WTC11 (cell line): ENCODE data around the gene OTOGL. TPM values are rescaled to one million over a fixed set of nuclear protein-coding genes. Genes with fewer than 3 reads are reported as not detected.

Experiments
- ATAC-seq: fragments of 200-7000 bp; cut with Tn5 transposase; 2 replicates; pipeline ENCODE4 v1.10.0; 2021; ENCODE audit warnings: mild to moderate bottlenecking, moderate library complexity
- CTCF ChIA-PET: fragments of 300-600 bp; sonication (Branson Sonifier 250); formaldehyde crosslinking; loops from one replicate; lab custom pipeline; 2021; ENCODE audit warnings: antibody characterized with exemption; lab: Charles Lee
- POLR2A ChIA-PET: fragments of 350-600 bp; sonication (Branson Sonifier 250); formaldehyde crosslinking; loops from one replicate; lab custom pipeline; 2021; ENCODE audit warnings: antibody characterized with exemption; lab: Charles Lee
- DNase-seq: peaks from one replicate; pipeline ENCODE4 v3.0.0; 2021; ENCODE audit warnings: low spot score
- H3K27ac Mint-ChIP-seq: 2 replicates; pipeline ENCODE4 v1.8.0; 2021; ENCODE audit warnings: mixed read lengths
- H3K27me3 Mint-ChIP-seq: 2 replicates; pipeline ENCODE4 v1.8.0; 2021; ENCODE audit warnings: low read depth, mild to moderate bottlenecking, moderate library complexity, mixed read lengths
- H3K36me3 Mint-ChIP-seq: 2 replicates; pipeline ENCODE4 v1.8.0; 2021; ENCODE audit warnings: mixed read lengths
- H3K4me1 Mint-ChIP-seq: 2 replicates; pipeline ENCODE4 v1.8.0; 2022; ENCODE audit warnings: mixed read lengths
- H3K4me3 Mint-ChIP-seq: 2 replicates; pipeline ENCODE4 v1.8.0; 2021; ENCODE audit warnings: mild to moderate bottlenecking, moderate library complexity, mixed read lengths
- H3K9me3 Mint-ChIP-seq: 2 replicates; pipeline ENCODE4 v1.8.0; 2021; ENCODE audit warnings: mixed read lengths
- CBFB ChIP-seq: sonication (generic); formaldehyde crosslinking; IDR thresholded peaks from 2 replicates; pipeline ENCODE4 v1.8.1; 2022; ENCODE audit warnings: mild to moderate bottlenecking, low read depth, missing genetic modification reagents
- CREB1 ChIP-seq: sonication (generic); formaldehyde crosslinking; IDR thresholded peaks from 2 replicates; pipeline ENCODE4 v1.8.0; 2023; ENCODE audit warnings: mild to moderate bottlenecking, missing genetic modification reagents
- EMX1 ChIP-seq: fragments of 250-450 bp; sonication (Bioruptor Pico); IDR thresholded peaks from 2 replicates; pipeline ENCODE4 v1.8.0; 2021; ENCODE audit warnings: mild to moderate bottlenecking
- FOXK1 ChIP-seq: sonication (generic); formaldehyde crosslinking; IDR thresholded peaks from 2 replicates; pipeline ENCODE4 v1.8.0; 2022; ENCODE audit warnings: mild to moderate bottlenecking, moderate library complexity, missing genetic modification reagents
- GRHL2 ChIP-seq: fragments of 250-450 bp; sonication (Bioruptor Pico); IDR thresholded peaks from 2 replicates; pipeline ENCODE4 v1.8.0; 2022; ENCODE audit warnings: mild to moderate bottlenecking, moderate library complexity; ENCODE audit not compliant: insufficient replicate concordance, severe bottlenecking
- HMGA2 ChIP-seq: fragments of 250-450 bp; sonication (Bioruptor Pico); IDR thresholded peaks from 2 replicates; pipeline ENCODE4 v1.4.0; 2021; ENCODE audit warnings: mild to moderate bottlenecking, moderate library complexity
- JAZF1 ChIP-seq: fragments of 250-450 bp; sonication (Bioruptor Pico); IDR thresholded peaks from 2 replicates; pipeline ENCODE4 v1.9.0; 2021; ENCODE audit warnings: moderate library complexity, mild to moderate bottlenecking, inconsistent platforms
- KAT7 ChIP-seq: sonication (generic); formaldehyde crosslinking; IDR thresholded peaks from 2 replicates; pipeline ENCODE4 v1.8.1; 2023; ENCODE audit warnings: missing genetic modification reagents, mild to moderate bottlenecking, borderline replicate concordance
- MYBL2 ChIP-seq: sonication (generic); formaldehyde crosslinking; IDR thresholded peaks from 2 replicates; pipeline ENCODE4 v1.8.1; 2023; ENCODE audit warnings: mild to moderate bottlenecking, moderate library complexity, missing genetic modification reagents
- NFATC4 ChIP-seq: fragments of 250-450 bp; sonication (Bioruptor Pico); IDR thresholded peaks from 2 replicates; pipeline ENCODE4 v1.9.0; 2021; ENCODE audit warnings: mild to moderate bottlenecking
- NR3C1 ChIP-seq: sonication (generic); formaldehyde crosslinking; conservative IDR thresholded peaks from 2 replicates; pipeline ENCODE4 v1.8.1; 2023; ENCODE audit warnings: low read depth, mild to moderate bottlenecking, missing genetic modification reagents
- OVOL2 ChIP-seq: fragments of 250-450 bp; sonication (Bioruptor Pico); IDR thresholded peaks from 2 replicates; pipeline ENCODE4 v1.9.0; 2021; ENCODE audit warnings: mild to moderate bottlenecking, borderline replicate concordance
- PRRX2 ChIP-seq: fragments of 250-450 bp; sonication (Bioruptor Pico); IDR thresholded peaks from 2 replicates; pipeline ENCODE4 v1.8.0; 2021; ENCODE audit warnings: mild to moderate bottlenecking
- RORB ChIP-seq: fragments of 250-450 bp; sonication (Bioruptor Pico); IDR thresholded peaks from 2 replicates; pipeline ENCODE4 v1.9.0; 2021; ENCODE audit warnings: mild to moderate bottlenecking
- SOX15 ChIP-seq: fragments of 250-450 bp; sonication (Bioruptor Pico); IDR thresholded peaks from 2 replicates; pipeline ENCODE4 v1.9.0; 2021; ENCODE audit warnings: mild to moderate bottlenecking
- ZNF219 ChIP-seq: sonication (generic); formaldehyde crosslinking; IDR thresholded peaks from 2 replicates; pipeline ENCODE4 v1.8.0; 2023; ENCODE audit warnings: missing genetic modification reagents, mild to moderate bottlenecking, borderline replicate concordance
- ZNF396 ChIP-seq: fragments of 250-450 bp; sonication (Bioruptor Pico); IDR thresholded peaks from 2 replicates; pipeline ENCODE4 v1.8.0; 2021; ENCODE audit warnings: mild to moderate bottlenecking, moderate library complexity, borderline replicate concordance
- ZNF416 ChIP-seq: fragments of 250-450 bp; sonication (Bioruptor Pico); IDR thresholded peaks from 2 replicates; pipeline ENCODE4 v1.9.0; 2021; ENCODE audit warnings: mild to moderate bottlenecking, inconsistent platforms
- total RNA-seq: library from RNA; stranded (reverse); gene quantifications from 3 replicates; pipeline ENCODE4 v1.2.3, GENCODE V29; 2021
- TF ChIP-seq, protein P1 (sequence below): sonication (generic); formaldehyde crosslinking; conservative IDR thresholded peaks from 2 replicates; pipeline ENCODE4 v1.8.1; 2023; ENCODE audit warnings: mild to moderate bottlenecking, low read depth, missing genetic modification reagents, moderate library complexity
- TF ChIP-seq, protein P2 (sequence below): sonication (generic); formaldehyde crosslinking; IDR thresholded peaks from 2 replicates; pipeline ENCODE4 v1.8.1; 2022; ENCODE audit warnings: low read depth, missing genetic modification reagents, borderline replicate concordance
- TF ChIP-seq, protein P3 (sequence below): fragments of 250-450 bp; sonication (Bioruptor Pico); IDR thresholded peaks from 2 replicates; pipeline ENCODE4 v2.1.2; 2022; ENCODE audit warnings: mild to moderate bottlenecking, moderate library complexity
- TF ChIP-seq, protein P4 (sequence below): sonication (generic); formaldehyde crosslinking; IDR thresholded peaks from 2 replicates; pipeline ENCODE4 v1.8.1; 2023; ENCODE audit warnings: mild to moderate bottlenecking, missing genetic modification reagents, moderate library complexity
- TF ChIP-seq, protein P5 (sequence below): sonication (generic); formaldehyde crosslinking; IDR thresholded peaks from 2 replicates; pipeline ENCODE4 v1.8.1; 2023; ENCODE audit warnings: mild to moderate bottlenecking, missing genetic modification reagents
- TF ChIP-seq, protein P6 (sequence below): sonication (generic); formaldehyde crosslinking; IDR thresholded peaks from 2 replicates; pipeline ENCODE4 v1.8.1; 2022; ENCODE audit warnings: missing genetic modification reagents, borderline replicate concordance

Gene OTOGL
- total RNA-seq, 1 experiment from 2014 or later = 0.55 TPM

DNA sequence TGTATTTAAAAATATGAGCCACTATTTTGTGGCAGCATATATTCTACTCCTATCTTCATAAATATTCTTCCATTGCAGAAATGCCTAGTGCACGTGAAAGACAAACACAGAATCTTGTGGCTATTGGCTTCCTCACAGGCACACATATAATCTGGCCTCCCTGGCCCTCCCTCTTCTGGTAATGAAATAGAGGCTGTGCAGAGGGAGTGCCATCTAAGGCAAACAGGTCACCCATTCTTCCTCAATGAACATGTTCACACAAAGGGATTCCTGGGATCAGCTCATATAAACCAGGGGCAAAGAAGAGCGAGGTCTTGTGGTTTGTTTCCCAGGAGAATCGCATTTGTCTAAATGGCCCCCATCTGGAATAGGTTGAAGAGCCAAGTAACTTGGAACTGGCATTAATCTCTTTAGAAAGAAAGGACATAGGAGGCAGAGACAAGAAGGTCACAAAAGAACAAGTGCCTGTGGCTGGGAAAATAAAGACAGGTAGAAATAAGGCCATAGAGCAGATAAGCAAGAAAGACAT is 173.1 kb downstream of the OTOGL start:
- no peak overlapping the region for H3K27ac Mint-ChIP-seq
- ATAC-seq (no peak), DNase-seq (no peak)
- no peak overlapping the region for H3K4me3 Mint-ChIP-seq
- no peaks in the 10 kb centered on the region for H3K36me3 Mint-ChIP-seq
- ChIA-PET CTCF (interaction anchor here (0.7 to 5.5 kb wide), 2 partner anchors 11 to 77 kb away, joined by 3 to 74 read pairs; no protein-coding TSS in a partner anchor), POLR2A (no interaction called here)
- no peaks in the 10 kb centered on the region for H3K9me3 Mint-ChIP-seq
- no peaks in the 10 kb centered on the region for H3K4me1 Mint-ChIP-seq
- TF ChIP-seq OVOL2 (no peak), PRRX2 (CRISPR knock-in tag) (no peak)
- TF ChIP-seq, protein P1, sequence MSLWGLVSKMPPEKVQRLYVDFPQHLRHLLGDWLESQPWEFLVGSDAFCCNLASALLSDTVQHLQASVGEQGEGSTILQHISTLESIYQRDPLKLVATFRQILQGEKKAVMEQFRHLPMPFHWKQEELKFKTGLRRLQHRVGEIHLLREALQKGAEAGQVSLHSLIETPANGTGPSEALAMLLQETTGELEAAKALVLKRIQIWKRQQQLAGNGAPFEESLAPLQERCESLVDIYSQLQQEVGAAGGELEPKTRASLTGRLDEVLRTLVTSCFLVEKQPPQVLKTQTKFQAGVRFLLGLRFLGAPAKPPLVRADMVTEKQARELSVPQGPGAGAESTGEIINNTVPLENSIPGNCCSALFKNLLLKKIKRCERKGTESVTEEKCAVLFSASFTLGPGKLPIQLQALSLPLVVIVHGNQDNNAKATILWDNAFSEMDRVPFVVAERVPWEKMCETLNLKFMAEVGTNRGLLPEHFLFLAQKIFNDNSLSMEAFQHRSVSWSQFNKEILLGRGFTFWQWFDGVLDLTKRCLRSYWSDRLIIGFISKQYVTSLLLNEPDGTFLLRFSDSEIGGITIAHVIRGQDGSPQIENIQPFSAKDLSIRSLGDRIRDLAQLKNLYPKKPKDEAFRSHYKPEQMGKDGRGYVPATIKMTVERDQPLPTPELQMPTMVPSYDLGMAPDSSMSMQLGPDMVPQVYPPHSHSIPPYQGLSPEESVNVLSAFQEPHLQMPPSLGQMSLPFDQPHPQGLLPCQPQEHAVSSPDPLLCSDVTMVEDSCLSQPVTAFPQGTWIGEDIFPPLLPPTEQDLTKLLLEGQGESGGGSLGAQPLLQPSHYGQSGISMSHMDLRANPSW = no peak
- no peaks in the 10 kb centered on the region for H3K27me3 Mint-ChIP-seq

DNA sequence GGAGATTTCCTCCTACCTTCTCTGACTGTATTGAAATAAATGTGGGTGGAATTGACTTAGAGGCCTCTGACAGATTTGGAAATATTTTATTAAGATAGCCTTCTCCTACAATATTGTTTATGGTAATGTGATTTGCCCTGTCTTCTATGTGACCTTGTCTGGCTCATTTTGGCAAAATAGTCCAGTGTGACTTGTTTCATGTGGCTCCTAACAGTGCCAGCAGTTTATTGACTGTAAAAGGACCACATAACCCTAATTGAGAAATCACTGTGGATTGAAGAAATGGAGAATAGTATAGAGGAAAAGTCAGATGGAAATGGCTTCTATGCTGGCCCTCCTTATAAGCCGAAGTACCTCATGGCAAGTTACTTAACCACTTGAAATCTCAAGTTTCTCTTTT is 173.8 kb downstream of the OTOGL start:
- no peaks in the 10 kb centered on the region for H3K36me3 Mint-ChIP-seq
- no peaks in the 10 kb centered on the region for H3K27me3 Mint-ChIP-seq
- ChIA-PET POLR2A (no interaction called here), CTCF (interaction anchor here (0.7 to 5.5 kb wide), 2 partner anchors 10 to 77 kb away, joined by 3 to 74 read pairs; no protein-coding TSS in a partner anchor)
- H3K9me3 Mint-ChIP-seq = no peaks in the 10 kb centered on the region
- DNase-seq = no peak
- H3K27ac Mint-ChIP-seq = no peak overlapping the region
- no peak for ATAC-seq
- TF ChIP-seq, protein P2, sequence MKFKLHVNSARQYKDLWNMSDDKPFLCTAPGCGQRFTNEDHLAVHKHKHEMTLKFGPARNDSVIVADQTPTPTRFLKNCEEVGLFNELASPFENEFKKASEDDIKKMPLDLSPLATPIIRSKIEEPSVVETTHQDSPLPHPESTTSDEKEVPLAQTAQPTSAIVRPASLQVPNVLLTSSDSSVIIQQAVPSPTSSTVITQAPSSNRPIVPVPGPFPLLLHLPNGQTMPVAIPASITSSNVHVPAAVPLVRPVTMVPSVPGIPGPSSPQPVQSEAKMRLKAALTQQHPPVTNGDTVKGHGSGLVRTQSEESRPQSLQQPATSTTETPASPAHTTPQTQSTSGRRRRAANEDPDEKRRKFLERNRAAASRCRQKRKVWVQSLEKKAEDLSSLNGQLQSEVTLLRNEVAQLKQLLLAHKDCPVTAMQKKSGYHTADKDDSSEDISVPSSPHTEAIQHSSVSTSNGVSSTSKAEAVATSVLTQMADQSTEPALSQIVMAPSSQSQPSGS (CRISPR knock-in tag) = no peak
- TF ChIP-seq, protein P3, sequence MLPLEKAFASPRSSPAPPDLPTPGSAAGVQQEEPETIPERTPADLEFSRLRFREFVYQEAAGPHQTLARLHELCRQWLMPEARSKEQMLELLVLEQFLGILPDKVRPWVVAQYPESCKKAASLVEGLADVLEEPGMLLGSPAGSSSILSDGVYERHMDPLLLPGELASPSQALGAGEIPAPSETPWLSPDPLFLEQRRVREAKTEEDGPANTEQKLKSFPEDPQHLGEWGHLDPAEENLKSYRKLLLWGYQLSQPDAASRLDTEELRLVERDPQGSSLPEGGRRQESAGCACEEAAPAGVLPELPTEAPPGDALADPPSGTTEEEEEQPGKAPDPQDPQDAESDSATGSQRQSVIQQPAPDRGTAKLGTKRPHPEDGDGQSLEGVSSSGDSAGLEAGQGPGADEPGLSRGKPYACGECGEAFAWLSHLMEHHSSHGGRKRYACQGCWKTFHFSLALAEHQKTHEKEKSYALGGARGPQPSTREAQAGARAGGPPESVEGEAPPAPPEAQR (CRISPR knock-in tag) = no peak
- TF ChIP-seq ZNF219 (CRISPR knock-in tag) (no peak), RORB (CRISPR knock-in tag) (no peak), CREB1 (CRISPR knock-in tag) (no peak), JAZF1 (CRISPR knock-in tag) (no peak), OVOL2 (no peak), ZNF396 (no peak), KAT7 (CRISPR knock-in tag) (no peak), NFATC4 (CRISPR knock-in tag) (no peak), FOXK1 (no peak), SOX15 (no peak), CBFB (CRISPR knock-in tag) (no peak)
- TF ChIP-seq, protein P4, sequence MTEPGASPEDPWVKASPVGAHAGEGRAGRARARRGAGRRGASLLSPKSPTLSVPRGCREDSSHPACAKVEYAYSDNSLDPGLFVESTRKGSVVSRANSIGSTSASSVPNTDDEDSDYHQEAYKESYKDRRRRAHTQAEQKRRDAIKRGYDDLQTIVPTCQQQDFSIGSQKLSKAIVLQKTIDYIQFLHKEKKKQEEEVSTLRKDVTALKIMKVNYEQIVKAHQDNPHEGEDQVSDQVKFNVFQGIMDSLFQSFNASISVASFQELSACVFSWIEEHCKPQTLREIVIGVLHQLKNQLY (CRISPR knock-in tag) = no peak
- no peak overlapping the region for H3K4me3 Mint-ChIP-seq
- no peaks in the 10 kb centered on the region for H3K4me1 Mint-ChIP-seq

DNA sequence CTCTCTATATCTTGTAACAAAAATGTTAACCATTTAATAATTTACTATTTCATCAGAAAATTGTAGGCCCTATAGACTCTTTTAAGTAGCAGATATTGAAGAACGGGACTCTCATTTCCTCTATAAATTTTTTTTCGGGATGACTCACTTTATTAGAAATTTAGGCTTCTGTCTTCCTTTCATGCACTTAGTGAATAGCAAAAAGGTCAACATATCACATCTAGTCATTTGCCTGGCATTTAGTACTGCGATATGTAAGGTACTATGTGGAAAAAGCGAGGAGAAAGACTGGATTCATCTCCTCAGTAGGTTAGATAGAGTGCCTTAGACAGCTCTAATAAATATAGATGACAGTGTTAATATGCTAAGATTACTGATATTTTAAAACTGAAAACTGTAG is 178.4 kb downstream of the OTOGL start:
- H3K4me3 Mint-ChIP-seq = no peak overlapping the region
- POLR2A ChIA-PET = no interaction called here
- H3K4me1 Mint-ChIP-seq = no peaks in the 10 kb centered on the region
- TF ChIP-seq NR3C1 (CRISPR knock-in tag) (no peak), CREB1 (CRISPR knock-in tag) (no peak), GRHL2 (CRISPR knock-in tag) (no peak), HMGA2 (CRISPR knock-in tag) (no peak), ZNF416 (CRISPR knock-in tag) (no peak), MYBL2 (CRISPR knock-in tag) (no peak), EMX1 (CRISPR knock-in tag) (no peak), NFATC4 (CRISPR knock-in tag) (no peak)
- TF ChIP-seq, protein P4 (CRISPR knock-in tag) = no peak
- TF ChIP-seq, protein P5, sequence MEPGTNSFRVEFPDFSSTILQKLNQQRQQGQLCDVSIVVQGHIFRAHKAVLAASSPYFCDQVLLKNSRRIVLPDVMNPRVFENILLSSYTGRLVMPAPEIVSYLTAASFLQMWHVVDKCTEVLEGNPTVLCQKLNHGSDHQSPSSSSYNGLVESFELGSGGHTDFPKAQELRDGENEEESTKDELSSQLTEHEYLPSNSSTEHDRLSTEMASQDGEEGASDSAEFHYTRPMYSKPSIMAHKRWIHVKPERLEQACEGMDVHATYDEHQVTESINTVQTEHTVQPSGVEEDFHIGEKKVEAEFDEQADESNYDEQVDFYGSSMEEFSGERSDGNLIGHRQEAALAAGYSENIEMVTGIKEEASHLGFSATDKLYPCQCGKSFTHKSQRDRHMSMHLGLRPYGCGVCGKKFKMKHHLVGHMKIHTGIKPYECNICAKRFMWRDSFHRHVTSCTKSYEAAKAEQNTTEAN (CRISPR knock-in tag) = no peak
- TF ChIP-seq, protein P6, sequence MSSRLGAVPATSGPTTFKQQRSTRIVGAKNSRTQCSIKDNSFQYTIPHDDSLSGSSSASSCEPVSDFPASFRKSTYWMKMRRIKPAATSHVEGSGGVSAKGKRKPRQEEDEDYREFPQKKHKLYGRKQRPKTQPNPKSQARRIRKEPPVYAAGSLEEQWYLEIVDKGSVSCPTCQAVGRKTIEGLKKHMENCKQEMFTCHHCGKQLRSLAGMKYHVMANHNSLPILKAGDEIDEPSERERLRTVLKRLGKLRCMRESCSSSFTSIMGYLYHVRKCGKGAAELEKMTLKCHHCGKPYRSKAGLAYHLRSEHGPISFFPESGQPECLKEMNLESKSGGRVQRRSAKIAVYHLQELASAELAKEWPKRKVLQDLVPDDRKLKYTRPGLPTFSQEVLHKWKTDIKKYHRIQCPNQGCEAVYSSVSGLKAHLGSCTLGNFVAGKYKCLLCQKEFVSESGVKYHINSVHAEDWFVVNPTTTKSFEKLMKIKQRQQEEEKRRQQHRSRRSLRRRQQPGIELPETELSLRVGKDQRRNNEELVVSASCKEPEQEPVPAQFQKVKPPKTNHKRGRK (CRISPR knock-in tag) = no peak

More for the DNA sequence above, 178.4 kb downstream of the OTOGL start:
- no peaks in the 10 kb centered on the region for H3K27me3 Mint-ChIP-seq
- H3K27ac Mint-ChIP-seq = no peak overlapping the region
- DNase-seq (no peak), ATAC-seq (no peak)
- H3K36me3 Mint-ChIP-seq = peaks cover 14% of the 10 kb centered on the region
- peaks cover 19% of the 10 kb centered on the region for H3K9me3 Mint-ChIP-seq
- CTCF ChIA-PET = no interaction called here
